Prostate gland (tissue), 2 donors: ENCODE measurements around the gene VOPP1.

Source experiments
- CTCF ChIP-seq, 4 experiments: fragments of 200-600 bp in 2 of 4; fragments of 450-650 bp in 2 of 4; sonication (generic) in 2 of 4; IDR thresholded peaks; 1 replicate in 3 of 4; 2 replicates in 1 of 4; pipeline ENCODE4 v1.5.1; 2016 to 2019; ENCODE audit warnings: antibody characterized with exemption in 4 of 4, mild to moderate bottlenecking in 2 of 4, moderate library complexity in 2 of 4
- POLR2A ChIP-seq: fragments of 450-650 bp; IDR thresholded peaks from one replicate; pipeline ENCODE4 v1.6.1; 2016; ENCODE audit warnings: antibody characterized with exemption, mild to moderate bottlenecking

- TF ChIP-seq CTCF (IDR thresholded peaks at IDR 0.05) (no peak), POLR2A (no peak)
These were observed 18.3 kb downstream of the VOPP1 start for GRCh38 chr7:55554038-55554437.
